Epithelial cell of proximal tubule (primary cell): ENCODE data around the gene CORO2B. TPM values are rescaled to one million over a fixed set of nuclear protein-coding genes. Genes with fewer than 3 reads are reported as not detected.

Experiments
- DNase-seq: peaks from one replicate; pipeline ENCODE4 v3.0.0-alpha.2; 2011; ENCODE audit warnings: low read depth
- H3K4me3 ChIP-seq: 2 replicates; pipeline ENCODE4 v1.5.1; 2011; ENCODE audit warnings: low read depth, mild to moderate bottlenecking, low read length
- CTCF ChIP-seq: conservative IDR thresholded peaks from 2 replicates; pipeline ENCODE4 v1.5.1; 2012; ENCODE audit warnings: low read depth, mild to moderate bottlenecking, low read length
- total RNA-seq: library from RNA; depleted of rRNA; stranded (reverse); fragments of >200 nt; gene quantifications from 2 replicates; pipeline ENCODE4 v1.2.3, GENCODE V29; 2015

CORO2B gene
- total RNA-seq, 1 donor from 2014 or later = 18.3 TPM

- H3K4me3 ChIP-seq = no peak overlapping the region
- TF ChIP-seq CTCF = no peak
- DNase-seq = no peak
These were observed 37.0 kb downstream of the CORO2B start for GRCh38 chr15:68615811-68616210.

- no peak for DNase-seq
- H3K4me3 ChIP-seq = no peak overlapping the region
- no peak for TF ChIP-seq CTCF
These were observed 37.6 kb downstream of the CORO2B start for GRCh38 chr15:68616397-68616796.

- no peak overlapping the region for H3K4me3 ChIP-seq
- no peak for DNase-seq
- no peak for TF ChIP-seq CTCF
These were observed 38.2 kb downstream of the CORO2B start for GRCh38 chr15:68617001-68617400.

GRCh38 chr15:68617777-68618176 lies 39.0 kb downstream of the CORO2B start:
- no peak for TF ChIP-seq CTCF
- H3K4me3 ChIP-seq = no peak overlapping the region
- no peak for DNase-seq

GRCh38 chr15:68618394-68618793 lies 39.6 kb downstream of the CORO2B start:
- no peak for DNase-seq
- no peak for TF ChIP-seq CTCF
- H3K4me3 ChIP-seq = no peak overlapping the region

- no peak overlapping the region for H3K4me3 ChIP-seq
- no peak for DNase-seq
- TF ChIP-seq CTCF = no peak
These were observed 40.3 kb downstream of the CORO2B start for GRCh38 chr15:68618908-68619698.
